GM21526 (cell line): ENCODE measurements around the gene RANBP3.
"Not testable (repeated sequence)": the region's sequence is repeated elsewhere in the genome, so short reads cannot be mapped to it uniquely, and the experiment has no call there.

Experiments used
- ATAC-seq: cut with Tn5 transposase; IDR thresholded peaks from one replicate; pipeline ENCODE4 v1.9.1; 2021; ENCODE audit warnings: moderate library complexity; ENCODE audit not compliant: unreplicated experiment, low FRiP score

Gene RANBP3

DNA sequence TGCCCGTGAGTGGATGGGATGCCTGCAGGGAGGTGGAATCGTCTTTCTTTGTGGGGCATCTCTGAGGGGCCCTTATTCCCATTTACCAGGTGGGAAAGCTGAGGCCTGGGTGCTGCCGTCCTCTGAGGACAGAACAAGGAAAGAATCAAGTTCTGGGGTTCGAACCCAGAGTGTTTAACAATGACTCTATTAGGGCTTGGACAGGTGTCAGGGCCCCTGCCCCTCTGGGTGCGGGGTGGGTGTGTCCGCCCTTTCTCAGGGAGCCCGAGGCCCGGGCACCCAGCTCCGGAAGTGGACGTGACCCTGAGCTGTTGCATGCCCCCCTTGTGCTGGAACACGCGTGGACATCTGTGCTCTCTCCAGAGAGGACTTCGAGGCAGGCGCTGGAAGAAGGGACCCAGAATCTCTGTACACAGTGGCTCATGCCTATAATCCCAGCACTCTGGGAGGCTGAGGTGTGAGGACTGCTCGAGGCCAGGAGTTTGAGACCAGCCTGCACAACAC is 85.1 kb downstream of the RANBP3 start:
- ATAC-seq, result no peak

GRCh38 chr19:5891938-5892771 is 85.8 kb downstream of the RANBP3 start:
- ATAC-seq, result no peak

- ATAC-seq, result no peak
Measured at GRCh38 chr19:5891572-5891937, 86.4 kb downstream of the RANBP3 start.

- ATAC-seq, result no peak
Measured at GRCh38 chr19:5890099-5890498, 87.8 kb downstream of the RANBP3 start.

DNA sequence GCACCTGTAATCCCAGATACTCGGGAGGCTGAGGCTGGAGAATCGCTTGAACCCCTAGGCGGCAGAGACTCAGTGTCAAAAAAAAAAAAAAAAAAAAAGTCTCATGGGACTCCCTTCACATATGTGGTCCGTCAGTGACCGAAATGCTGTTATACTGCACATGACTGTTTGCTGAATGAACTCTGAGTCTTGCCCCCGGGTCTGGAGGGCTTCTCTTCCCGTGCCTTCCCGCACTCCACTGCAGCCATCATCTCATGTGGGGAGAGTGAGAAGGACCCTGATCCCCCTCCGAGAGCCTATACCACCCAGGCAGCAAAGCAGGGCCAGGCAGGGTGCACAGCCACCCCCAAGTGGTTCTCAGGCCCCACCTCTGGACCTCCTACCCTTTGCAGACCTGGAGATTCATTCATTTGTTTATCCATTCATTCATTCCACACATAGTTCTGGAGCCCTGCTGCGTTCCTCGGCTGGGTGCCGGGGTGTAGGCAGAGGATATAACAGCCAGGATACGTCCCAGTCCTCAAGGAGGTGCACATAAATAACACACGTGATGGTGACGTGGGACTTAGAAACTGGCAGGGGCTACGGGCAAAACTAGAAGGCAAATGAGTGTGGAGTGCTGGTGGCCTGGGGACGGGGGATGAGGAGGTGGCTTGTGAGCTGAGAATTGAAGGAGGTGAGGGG is 88.5 kb downstream of the RANBP3 start:
- no peak for ATAC-seq

DNA sequence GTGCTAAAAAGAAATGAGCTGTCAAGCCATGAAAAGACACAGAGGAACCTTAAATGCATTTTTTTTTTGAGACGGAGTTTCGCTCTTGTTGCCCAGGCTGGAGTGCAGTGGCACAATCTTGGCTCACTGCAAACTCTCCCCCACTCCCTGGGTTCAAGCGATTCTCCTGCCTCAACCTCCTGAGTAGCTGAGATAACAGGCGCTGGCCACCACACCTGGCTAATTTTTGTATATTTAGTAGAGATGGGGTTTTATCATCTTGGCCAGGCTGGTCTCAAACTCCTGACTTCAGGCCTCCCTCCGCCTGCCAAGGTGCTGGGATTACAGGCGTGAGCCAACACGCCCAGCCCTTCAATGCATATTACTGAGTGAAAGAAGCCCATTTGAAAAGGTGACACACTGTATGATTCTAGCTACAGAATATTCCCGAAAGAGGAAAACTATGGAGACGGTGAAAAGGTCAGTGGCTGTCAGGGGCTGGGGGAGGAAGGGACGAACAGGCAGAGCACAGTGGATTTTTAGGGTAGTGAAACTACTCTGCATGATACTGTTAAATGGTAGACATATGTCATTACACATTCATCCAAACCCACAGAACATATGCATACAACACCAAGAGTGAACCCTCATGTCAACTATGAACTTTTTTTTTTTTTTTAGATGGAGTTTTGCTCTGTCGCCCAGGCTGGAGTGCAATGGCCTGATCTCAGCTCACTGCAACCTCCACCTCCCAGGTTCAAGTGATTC is 93.7 kb downstream of the RANBP3 start:
- not testable (repeated sequence) for ATAC-seq

- ATAC-seq, result not testable (repeated sequence)
Measured at GRCh38 chr19:5883157-5883873, 94.6 kb downstream of the RANBP3 start.

- no peak for ATAC-seq
Measured at GRCh38 chr19:5882421-5882968, 95.4 kb downstream of the RANBP3 start.

DNA sequence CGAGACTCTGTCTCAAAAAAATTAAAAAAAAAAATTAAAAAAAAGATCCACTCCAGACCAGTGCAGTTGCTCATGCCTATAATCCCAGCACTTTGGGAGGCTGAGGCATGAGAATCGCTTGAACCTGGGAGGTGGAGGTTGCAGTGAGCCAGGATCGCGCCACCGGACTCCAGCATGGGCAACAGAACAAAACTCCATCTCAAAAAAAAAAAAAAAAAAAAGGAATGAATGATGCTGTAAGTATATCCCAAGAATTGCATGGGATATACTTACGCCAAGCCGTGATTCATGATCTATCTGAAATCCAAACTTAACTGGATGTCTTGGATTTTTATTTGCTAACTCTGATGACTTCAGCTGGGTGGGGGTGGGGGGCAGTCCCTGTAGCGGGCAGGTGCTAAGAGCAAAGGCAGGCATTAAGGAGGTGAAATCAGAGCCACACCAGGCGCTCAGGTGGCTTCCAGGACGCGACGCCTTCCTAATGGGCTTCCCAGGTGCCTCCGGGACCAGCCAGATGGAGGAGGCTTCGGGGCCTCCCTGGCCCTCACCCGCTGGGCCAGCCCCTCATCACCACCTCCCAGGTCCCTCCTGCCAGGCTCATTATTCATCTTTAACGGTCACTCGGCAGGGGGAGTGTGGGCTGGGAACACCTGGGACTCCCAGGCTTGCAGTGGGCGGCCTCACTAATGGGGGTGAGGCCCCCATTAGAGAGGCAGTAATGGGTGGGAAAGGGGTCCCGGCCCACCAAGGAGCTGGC is 96.2 kb downstream of the RANBP3 start:
- no peak for ATAC-seq

- no peak for ATAC-seq
Measured at GRCh38 chr19:5880604-5881078, 97.3 kb downstream of the RANBP3 start.

- ATAC-seq, result no peak
Measured at GRCh38 chr19:5880196-5880595, 97.7 kb downstream of the RANBP3 start.

GRCh38 chr19:5877882-5878281 is 100.1 kb downstream of the RANBP3 start:
- no peak for ATAC-seq

DNA sequence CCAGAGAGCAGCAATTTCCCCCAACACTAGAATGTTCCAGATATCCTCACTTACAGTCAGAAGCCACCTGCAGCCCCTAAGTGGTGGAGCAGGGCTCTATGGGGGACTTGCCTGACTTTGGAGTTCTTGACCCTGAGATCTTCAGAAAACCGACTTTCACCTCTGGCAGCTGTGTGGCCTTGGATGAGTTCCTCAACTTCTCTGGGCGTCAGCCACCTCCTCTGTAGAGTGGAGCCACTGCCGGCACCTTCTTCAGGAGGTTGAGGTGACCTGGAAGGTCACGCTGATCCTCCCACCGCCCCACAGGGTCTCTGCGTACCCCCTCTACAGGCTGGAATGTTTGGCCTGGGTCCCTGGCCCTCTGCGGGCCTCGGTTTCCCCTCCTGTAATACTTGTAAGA is 100.5 kb downstream of the RANBP3 start:
- no peak for ATAC-seq

GRCh38 chr19:5874496-5874895 is 103.4 kb downstream of the RANBP3 start:
- not testable (repeated sequence) for ATAC-seq

- no peak for ATAC-seq
Measured at GRCh38 chr19:5873617-5874199, 104.2 kb downstream of the RANBP3 start.

DNA sequence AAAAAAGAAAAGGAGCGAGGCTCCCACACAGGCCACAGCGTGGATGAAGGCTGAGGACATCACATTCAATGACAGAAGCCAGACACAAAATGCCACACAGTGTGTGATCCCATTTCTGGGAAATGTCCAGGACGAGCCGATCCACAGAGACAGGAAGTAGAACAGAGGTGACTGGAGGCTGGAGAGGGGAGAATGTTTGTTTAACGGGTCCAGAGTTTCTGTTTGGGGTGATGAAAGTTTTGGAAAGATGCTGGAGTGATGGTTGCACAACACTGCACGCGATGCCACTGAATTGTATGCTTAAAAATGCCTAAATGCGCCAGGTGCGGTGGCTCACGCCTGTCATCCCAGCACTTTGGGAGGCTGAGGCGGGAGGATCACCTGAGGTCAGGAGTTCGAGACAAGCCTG is 107.0 kb downstream of the RANBP3 start:
- ATAC-seq, result no peak

GRCh38 chr19:5867201-5868136 is 110.5 kb downstream of the RANBP3 start:
- no peak for ATAC-seq
